ENCODE results near the gene SH3PXD2A.

Gene SH3PXD2A

DNA sequence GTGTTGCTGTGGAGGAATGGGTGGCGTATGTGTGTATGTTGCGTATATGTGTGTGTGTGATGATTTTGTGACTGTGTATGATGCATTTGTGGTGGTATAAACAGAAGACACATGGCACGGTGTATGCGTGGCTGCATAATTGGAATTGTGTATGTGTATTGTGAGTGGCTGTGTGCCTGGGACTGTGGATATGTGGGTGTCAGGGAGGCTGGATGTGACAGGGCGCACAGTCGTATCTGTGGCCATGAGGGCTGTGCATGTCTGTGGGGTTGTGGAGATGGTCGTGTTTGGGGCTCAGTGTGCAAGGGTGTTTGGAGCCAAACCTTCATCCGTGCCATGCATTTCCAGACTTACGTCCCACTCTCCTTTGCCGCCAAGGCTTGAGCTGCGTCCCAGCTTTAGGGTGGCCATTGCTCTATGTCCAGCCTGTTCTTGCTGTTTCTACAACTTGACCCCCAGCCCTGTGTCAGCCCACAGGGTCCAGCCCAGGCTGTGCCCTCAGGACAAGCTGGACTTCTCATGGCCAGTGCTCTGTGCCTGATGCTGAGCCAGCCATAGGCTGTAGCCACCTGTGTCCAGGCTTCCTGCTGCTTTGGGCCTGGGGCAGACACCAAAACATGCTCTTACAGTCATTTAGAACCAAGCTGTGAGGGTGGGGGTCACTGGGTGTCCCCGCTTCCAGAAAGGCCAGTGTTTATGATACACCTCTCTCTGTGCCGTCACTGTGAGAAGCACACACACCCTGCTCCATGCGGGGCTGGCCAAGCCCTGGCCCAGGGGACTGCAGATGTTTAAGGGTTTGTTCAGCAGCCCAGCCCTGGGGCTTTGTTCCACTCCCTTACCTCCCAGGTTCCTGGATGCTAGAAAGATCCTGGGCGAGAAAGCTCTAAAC lies 234.2 kb downstream of the SH3PXD2A start:
- Histone ChIP-seq H3K9me3 (no peaks in the 10 kb centered on the region), H3K27me3 (no peaks in the 10 kb centered on the region), H3K4me1 (peaks cover 22% of the 10 kb centered on the region), H3K4me3 (ENCODE audit: low read depth, low read length) (no peak overlapping the region), H3K36me3 (peaks cover 14% of the 10 kb centered on the region)
- no peak for DNase-seq
- TF ChIP-seq, protein P1, sequence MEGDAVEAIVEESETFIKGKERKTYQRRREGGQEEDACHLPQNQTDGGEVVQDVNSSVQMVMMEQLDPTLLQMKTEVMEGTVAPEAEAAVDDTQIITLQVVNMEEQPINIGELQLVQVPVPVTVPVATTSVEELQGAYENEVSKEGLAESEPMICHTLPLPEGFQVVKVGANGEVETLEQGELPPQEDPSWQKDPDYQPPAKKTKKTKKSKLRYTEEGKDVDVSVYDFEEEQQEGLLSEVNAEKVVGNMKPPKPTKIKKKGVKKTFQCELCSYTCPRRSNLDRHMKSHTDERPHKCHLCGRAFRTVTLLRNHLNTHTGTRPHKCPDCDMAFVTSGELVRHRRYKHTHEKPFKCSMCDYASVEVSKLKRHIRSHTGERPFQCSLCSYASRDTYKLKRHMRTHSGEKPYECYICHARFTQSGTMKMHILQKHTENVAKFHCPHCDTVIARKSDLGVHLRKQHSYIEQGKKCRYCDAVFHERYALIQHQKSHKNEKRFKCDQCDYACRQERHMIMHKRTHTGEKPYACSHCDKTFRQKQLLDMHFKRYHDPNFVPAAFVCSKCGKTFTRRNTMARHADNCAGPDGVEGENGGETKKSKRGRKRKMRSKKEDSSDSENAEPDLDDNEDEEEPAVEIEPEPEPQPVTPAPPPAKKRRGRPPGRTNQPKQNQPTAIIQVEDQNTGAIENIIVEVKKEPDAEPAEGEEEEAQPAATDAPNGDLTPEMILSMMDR (IDR thresholded peaks at IDR 0.05; ENCODE audit: low read depth, low read length): no peak

DNA sequence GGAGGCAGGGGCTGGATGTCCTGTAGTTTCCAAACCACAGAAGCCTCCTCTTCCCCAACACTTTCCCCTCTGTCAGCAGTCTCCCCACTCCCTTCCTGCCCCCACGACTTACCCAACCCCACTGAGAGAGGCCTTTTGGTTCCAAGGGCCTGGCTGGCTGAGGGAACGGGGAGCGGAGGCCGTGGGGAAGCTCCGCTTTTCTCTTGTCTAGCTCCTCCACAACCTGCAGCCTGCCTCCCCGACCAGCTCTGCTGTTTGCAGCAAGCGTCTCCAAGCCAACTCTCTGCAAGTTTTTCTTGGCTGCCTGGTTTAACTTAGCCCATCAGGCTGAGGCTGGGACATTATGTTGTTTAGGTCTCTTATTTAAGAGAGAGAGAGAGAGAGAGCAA lies 235.0 kb downstream of the SH3PXD2A start:
- TF ChIP-seq, protein P1 (IDR thresholded peaks at IDR 0.05; ENCODE audit: low read depth, low read length): no peak
- no peaks in the 10 kb centered on the region for H3K9me3 ChIP-seq
- no peak overlapping the region for H3K4me3 ChIP-seq (ENCODE audit: low read depth, low read length)
- peaks cover 11% of the 10 kb centered on the region; the same call in 1 of the 2 replicates for H3K36me3 ChIP-seq
- H3K27me3 ChIP-seq: no peaks in the 10 kb centered on the region
- peaks cover 25% of the 10 kb centered on the region for H3K4me1 ChIP-seq
- DNase-seq: no peak

DNA sequence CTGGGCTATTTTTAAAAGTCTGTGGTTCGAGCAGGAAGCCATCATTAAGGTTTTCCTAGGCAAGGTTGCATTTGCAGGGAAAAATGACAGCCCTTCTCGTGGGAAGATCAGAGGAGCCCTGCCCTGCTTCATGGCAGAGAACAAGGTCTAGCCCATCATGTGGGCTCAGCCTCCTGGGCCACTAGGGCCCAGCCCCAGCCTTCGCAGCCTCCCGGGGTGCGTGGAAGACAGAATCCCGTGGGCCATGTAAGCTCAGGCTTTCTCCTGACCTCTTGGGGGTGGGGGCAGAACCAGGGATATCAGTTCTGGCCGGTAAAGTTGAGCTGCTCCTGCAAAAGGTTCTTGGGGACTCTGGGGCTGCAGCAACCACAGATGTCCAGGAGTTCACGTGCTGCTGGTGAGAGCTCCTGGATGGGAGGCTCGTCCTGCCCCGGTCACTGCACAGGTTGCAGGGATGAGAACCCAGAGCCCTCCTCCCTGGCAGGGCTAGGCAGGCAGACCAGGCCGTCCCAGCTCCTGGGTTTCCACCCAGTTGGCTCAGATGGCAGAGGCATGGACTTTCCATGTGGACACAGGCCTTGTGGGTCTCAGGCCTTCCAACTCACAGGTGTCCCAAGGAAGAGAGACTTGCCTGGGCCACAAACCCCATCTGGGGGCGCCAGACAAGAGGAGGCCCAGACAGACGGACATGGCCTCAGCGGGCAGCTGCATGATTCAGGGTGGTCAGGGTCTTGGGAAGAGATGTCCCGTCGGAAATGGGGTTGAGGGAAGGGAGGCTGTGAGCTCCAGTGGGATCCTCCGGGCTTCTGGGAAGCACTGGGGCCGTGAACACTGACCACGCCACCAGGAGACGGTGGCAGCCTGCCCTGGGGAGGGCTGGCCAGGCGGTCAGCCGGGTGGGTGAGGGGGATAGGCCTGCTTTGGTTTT lies 235.7 kb downstream of the SH3PXD2A start:
- Histone ChIP-seq H3K36me3 (peaks cover 8% of the 10 kb centered on the region; the same call in 1 of the 2 replicates), H3K4me1 (peaks cover 31% of the 10 kb centered on the region), H3K4me3 (ENCODE audit: low read depth, low read length) (no peak overlapping the region), H3K27me3 (no peaks in the 10 kb centered on the region), H3K9me3 (no peaks in the 10 kb centered on the region)
- TF ChIP-seq, protein P1 (IDR thresholded peaks at IDR 0.05; ENCODE audit: low read depth, low read length): no peak
- DNase-seq: no peak

DNA sequence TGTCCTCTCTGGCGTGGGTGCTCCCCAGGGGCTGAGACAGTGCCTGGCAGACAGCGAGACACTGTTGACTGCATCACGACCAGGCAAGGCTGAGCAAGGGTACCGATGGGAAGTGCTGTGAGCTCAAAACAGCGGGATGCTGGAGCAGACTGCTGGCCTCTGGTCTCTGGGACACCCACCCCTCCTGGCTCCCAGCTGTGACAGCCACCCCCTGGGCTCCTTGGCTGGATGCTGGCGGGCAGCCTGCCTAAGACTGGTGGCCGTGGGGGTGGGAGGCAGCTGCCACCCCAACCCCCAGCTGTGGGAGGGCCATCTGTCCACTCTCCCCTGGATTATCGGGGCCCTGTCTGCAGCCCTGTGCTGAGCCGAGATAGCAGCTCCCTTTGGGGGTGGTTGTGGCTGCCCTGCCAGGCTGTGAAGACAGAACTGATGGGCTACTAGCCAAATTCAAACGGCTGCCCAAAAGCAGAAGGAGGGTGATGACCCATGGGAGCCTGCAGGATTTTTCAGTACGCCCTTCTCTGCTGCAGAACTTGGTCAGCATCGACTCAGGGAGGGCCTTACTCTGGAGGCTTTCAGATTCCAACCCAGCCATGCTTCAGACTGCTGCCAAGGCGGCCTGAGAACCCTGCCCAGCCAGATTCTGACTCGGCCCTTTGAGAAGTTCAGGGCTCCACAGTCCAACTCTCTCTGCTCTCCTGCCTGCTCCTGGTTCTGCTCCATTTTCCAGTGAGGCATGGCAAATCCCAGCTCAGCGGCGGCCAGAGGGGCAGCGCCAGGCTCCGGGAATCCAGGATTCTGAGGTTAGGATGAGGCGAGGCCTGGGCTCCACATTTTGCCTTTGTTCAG lies 236.6 kb downstream of the SH3PXD2A start:
- DNase-seq: peak; percentile 83
- H3K4me1 ChIP-seq: peaks cover 32% of the 10 kb centered on the region

More for the DNA sequence above, 236.6 kb downstream of the SH3PXD2A start:
- peak overlapping the region; percentile 4; the same call in 1 of the 2 replicates for H3K4me3 ChIP-seq (ENCODE audit: low read depth, low read length)
- no peaks in the 10 kb centered on the region for H3K9me3 ChIP-seq
- H3K27me3 ChIP-seq: no peaks in the 10 kb centered on the region
- TF ChIP-seq, protein P1 (IDR thresholded peaks at IDR 0.05; ENCODE audit: low read depth, low read length): no peak
- H3K36me3 ChIP-seq: peaks cover 8% of the 10 kb centered on the region; the same call in 1 of the 2 replicates
